Cardiac fibroblast (primary cell): ENCODE results near the gene IQGAP1.

Source experiments
- DNase-seq, 2 donors: peaks; one replicate each; pipeline versions ENCODE4 v3.0.0 to v3.0.0-alpha.2; 2010; ENCODE audit warnings: low read depth in 2 of 2
- H3K4me3 ChIP-seq, 2 donors: replicated peaks in 1 of 2; 1 replicate in 1 of 2; 2 replicates in 1 of 2; pipeline ENCODE4 v1.5.1; 2011; ENCODE audit warnings: low read depth in 2 of 2, low read length in 2 of 2, mild to moderate bottlenecking in 2 of 2, moderate library complexity in 1 of 2
- CTCF ChIP-seq: IDR thresholded peaks from one replicate; pipeline ENCODE4 v1.5.1; 2011; ENCODE audit warnings: low read depth, mild to moderate bottlenecking, low read length, inconsistent platforms

IQGAP1 gene

GRCh38 chr15:90375071-90375470 is 13.0 kb upstream of the IQGAP1 start:
- no peak for DNase-seq
- no peak overlapping the region for H3K4me3 ChIP-seq
- no peak for TF ChIP-seq CTCF

GRCh38 chr15:90376789-90377188 is 11.3 kb upstream of the IQGAP1 start:
- TF ChIP-seq CTCF, result no peak
- no peak for DNase-seq
- no peak overlapping the region for H3K4me3 ChIP-seq

GRCh38 chr15:90379263-90379662 is 8.8 kb upstream of the IQGAP1 start:
- no peak for TF ChIP-seq CTCF
- no peak overlapping the region for H3K4me3 ChIP-seq
- no peak for DNase-seq

- DNase-seq, result no peak
- no peak overlapping the region for H3K4me3 ChIP-seq
- TF ChIP-seq CTCF, result no peak
Observed at GRCh38 chr15:90381515-90381914, 6.5 kb upstream of the IQGAP1 start.

- DNase-seq, result no peak
Observed at GRCh38 chr15:90382320-90382719, 5.7 kb upstream of the IQGAP1 start.

GRCh38 chr15:90386221-90386620 is 1.8 kb upstream of the IQGAP1 start:
- TF ChIP-seq CTCF, result no peak
- H3K4me3 ChIP-seq, result no peak overlapping the region
- no peak for DNase-seq

More at GRCh38 chr15:90382320-90382719, 5.7 kb upstream of the IQGAP1 start:
- no peak overlapping the region for H3K4me3 ChIP-seq
- no peak for TF ChIP-seq CTCF
